ENCODE results near the gene RHEB. TPM values are rescaled to one million over a fixed set of nuclear protein-coding genes. Genes with fewer than 3 reads are reported as not detected.

Gene RHEB
- polyA plus RNA-seq, 1 donor from 2014 or later: 289 TPM

GRCh38 chr7:151454305-151454704, 65.4 kb downstream of the RHEB start:
- H4K20me1 ChIP-seq (ENCODE audit: insufficient read depth): no peaks in the 10 kb centered on the region
- no peaks in the 10 kb centered on the region for H3K36me3 ChIP-seq (ENCODE audit: insufficient read depth, low read length)
- H3K4me2 ChIP-seq (ENCODE audit: low read length): no peak overlapping the region
- no peak overlapping the region for H3K4me3 ChIP-seq (ENCODE audit: low read length)
- no peak overlapping the region for H3K27ac ChIP-seq (ENCODE audit: low read length)
- no peaks in the 10 kb centered on the region for H3F3A ChIP-seq (ENCODE audit: insufficient read depth, low read length, poor library complexity, severe bottlenecking)
- no peaks in the 10 kb centered on the region for H3K9me2 ChIP-seq (ENCODE audit: insufficient read depth, low read length)
- H2AFZ ChIP-seq (ENCODE audit: low read depth, low read length): no peak overlapping the region
- TF ChIP-seq SMC3 (conservative IDR thresholded peaks at IDR 0.05; ENCODE audit: poor library complexity): no peak
- TF ChIP-seq REST (IDR thresholded peaks at IDR 0.05; ENCODE audit: borderline replicate concordance): no peak
- no peak for TF ChIP-seq EP300 (conservative IDR thresholded peaks at IDR 0.05; ENCODE audit: poor library complexity, severe bottlenecking)
- TF ChIP-seq POLR2AphosphoS5 (IDR thresholded peaks at IDR 0.05): no peak
- no peak for TF ChIP-seq MXI1 (conservative IDR thresholded peaks at IDR 0.05; ENCODE audit: poor library complexity, severe bottlenecking)
- no peak for TF ChIP-seq EZH2 (IDR thresholded peaks at IDR 0.05; ENCODE audit: borderline replicate concordance, insufficient read depth, low read length, poor library complexity, severe bottlenecking)
- no peak for TF ChIP-seq RAD21 (conservative IDR thresholded peaks at IDR 0.05)
- no peak for TF ChIP-seq TAF1 (IDR thresholded peaks at IDR 0.05; ENCODE audit: low read depth)
- TF ChIP-seq CTCF (IDR thresholded peaks at IDR 0.05; ENCODE audit: poor library complexity, severe bottlenecking): no peak
- H3K9ac ChIP-seq (ENCODE audit: low read length): no peak overlapping the region
- H3K27me3 ChIP-seq (ENCODE audit: insufficient read depth, low read depth, low read length): no peaks in the 10 kb centered on the region
- no peaks in the 10 kb centered on the region for H3K79me2 ChIP-seq (replicated peaks; ENCODE audit: insufficient read depth, low read length)
- no peaks in the 10 kb centered on the region for H3K9me3 ChIP-seq (ENCODE audit: low read length)

- no peak overlapping the region for H3K27ac ChIP-seq (ENCODE audit: low read length)
- TF ChIP-seq REST (IDR thresholded peaks at IDR 0.05; ENCODE audit: borderline replicate concordance): no peak
- no peak for TF ChIP-seq POLR2AphosphoS5 (IDR thresholded peaks at IDR 0.05)
- no peak for TF ChIP-seq SMC3 (conservative IDR thresholded peaks at IDR 0.05; ENCODE audit: poor library complexity)
- TF ChIP-seq RAD21 (conservative IDR thresholded peaks at IDR 0.05): no peak
- TF ChIP-seq TAF1 (IDR thresholded peaks at IDR 0.05; ENCODE audit: low read depth): no peak
- TF ChIP-seq EP300 (conservative IDR thresholded peaks at IDR 0.05; ENCODE audit: poor library complexity, severe bottlenecking): no peak
- TF ChIP-seq MXI1 (conservative IDR thresholded peaks at IDR 0.05; ENCODE audit: poor library complexity, severe bottlenecking): no peak
- TF ChIP-seq EZH2 (IDR thresholded peaks at IDR 0.05; ENCODE audit: borderline replicate concordance, insufficient read depth, low read length, poor library complexity, severe bottlenecking): no peak
- TF ChIP-seq CTCF (IDR thresholded peaks at IDR 0.05; ENCODE audit: poor library complexity, severe bottlenecking): no peak
- H3K9me3 ChIP-seq (ENCODE audit: low read length): no peaks in the 10 kb centered on the region
- no peak overlapping the region for H3K9ac ChIP-seq (ENCODE audit: low read length)
- H3K4me2 ChIP-seq (ENCODE audit: low read length): no peak overlapping the region
- H4K20me1 ChIP-seq (ENCODE audit: insufficient read depth): no peaks in the 10 kb centered on the region
- H3K27me3 ChIP-seq (ENCODE audit: insufficient read depth, low read depth, low read length): peaks cover 4% of the 10 kb centered on the region
- H3K4me3 ChIP-seq (ENCODE audit: low read length): no peak overlapping the region
- H2AFZ ChIP-seq (ENCODE audit: low read depth, low read length): no peak overlapping the region
- no peaks in the 10 kb centered on the region for H3F3A ChIP-seq (ENCODE audit: insufficient read depth, low read length, poor library complexity, severe bottlenecking)
- H3K36me3 ChIP-seq (ENCODE audit: insufficient read depth, low read length): no peaks in the 10 kb centered on the region
- H3K9me2 ChIP-seq (ENCODE audit: insufficient read depth, low read length): no peaks in the 10 kb centered on the region
- H3K79me2 ChIP-seq (replicated peaks; ENCODE audit: insufficient read depth, low read length): no peaks in the 10 kb centered on the region
Observed at GRCh38 chr7:151453326-151453791, 66.3 kb downstream of the RHEB start.

All from neural cell (in vitro differentiated cells).